K562 (cell line): ENCODE results near the gene ANO9. TPM values are rescaled to one million over a fixed set of nuclear protein-coding genes. Genes with fewer than 3 reads are reported as not detected.

Experiments
- ATAC-seq: fragments of 200-7000 bp; cut with Tn5 transposase; 3 replicates; pipeline ENCODE4 v1.9.1; 2020; ENCODE audit warnings: moderate library complexity
- BruUV-seq: library from RNA; stranded (reverse); fragments of 400-500 nt; replicated peaks from 2 replicates; lab custom pipeline; 2021; lab: Mats Ljungman, UMichigan
- CTCF ChIA-PET: fragments of 300-600 bp; formaldehyde crosslinking; extraction: SDS; loops from one replicate; lab custom pipeline; 2021; ENCODE audit warnings: low intra/inter-chr PET ratio; lab: Yijun Ruan, JAX
- POLR2A ChIA-PET: fragments of 300-600, 350-650 bp; sonication (Branson Sonifier 250); formaldehyde crosslinking; extraction: SDS; loops from one replicate; lab custom pipeline; 2021; ENCODE audit warnings: antibody characterized with exemption, inconsistent platforms; lab: Yijun Ruan, JAX
- DNase-seq, 4 experiments: peaks; one replicate each; pipeline versions ENCODE4 v3.0.0 to v3.0.0-alpha.2; 2011 to 2018; ENCODE audit warnings: low spot score in 3 of 4, mixed read lengths in 3 of 4; ENCODE audit errors: extremely low read depth in 1 of 4
- FAIRE-seq: peaks from 2 replicates; lab custom pipeline; 2011; peaks lifted over from hg19 to GRCh38; lab: Jason Lieb, UNC
- H2AFZ ChIP-seq: 2 replicates; pipeline ENCODE4 v1.6.0; 2011; ENCODE audit warnings: low read depth, low read length, control low read depth, inconsistent platforms
- H3K27ac ChIP-seq: fragments of 200-600 bp; 3 replicates; pipeline ENCODE4 v1.8.0; 2011; ENCODE audit warnings: low read depth, mild to moderate bottlenecking, control low read depth, inconsistent platforms, low read length, moderate library complexity, mixed read lengths; ENCODE audit errors: extremely low read depth
- H3K27me3 ChIP-seq, 2 experiments: fragments of 300-600 bp in 1 of 2; 2 replicates in 1 of 2; 3 replicates in 1 of 2; pipeline versions ENCODE4 v1.6.0 to v1.8.0; 2011; ENCODE audit warnings: inconsistent platforms in 2 of 2, low read length in 2 of 2, mild to moderate bottlenecking in 1 of 2, mixed read lengths in 1 of 2, moderate library complexity in 1 of 2; ENCODE audit not compliant: control insufficient read depth in 2 of 2, insufficient read depth in 2 of 2
- H3K36me3 ChIP-seq: fragments of 300-600 bp; 3 replicates; pipeline ENCODE4 v1.8.0; 2011; ENCODE audit warnings: mild to moderate bottlenecking, low read length, inconsistent platforms; ENCODE audit not compliant: control insufficient read depth, insufficient read depth
- H3K4me1 ChIP-seq, 2 experiments: fragments of 200-600 bp in 1 of 2; replicated peaks in 1 of 2; 2 replicates in 1 of 2; 3 replicates in 1 of 2; pipeline versions ENCODE4 v1.5.1 to v1.8.0; 2011; ENCODE audit warnings: inconsistent platforms in 2 of 2, low read length in 2 of 2, mild to moderate bottlenecking in 1 of 2, mixed read lengths in 1 of 2, moderate library complexity in 1 of 2; ENCODE audit not compliant: control insufficient read depth in 2 of 2, insufficient read depth in 2 of 2
- H3K4me2 ChIP-seq: 2 replicates; pipeline ENCODE4 v1.6.1; 2011; ENCODE audit warnings: low read length, control low read depth, inconsistent platforms, mixed read lengths; ENCODE audit not compliant: insufficient read depth
- H3K4me3 ChIP-seq: fragments of 200-600 bp; sonication (generic), shearing (Covaris generic); 2 replicates; pipeline ENCODE4 v1.5.1; 2016; ENCODE audit warnings: control low read depth, inconsistent platforms
- H3K79me2 ChIP-seq: fragments of 200-600 bp; 3 replicates; pipeline ENCODE4 v1.8.0; 2011; ENCODE audit warnings: low read length, inconsistent platforms; ENCODE audit not compliant: control insufficient read depth, insufficient read depth
- H3K9ac ChIP-seq, 2 experiments: 2 replicates each; pipeline versions ENCODE4 v1.6.0 to v1.6.1; 2011; ENCODE audit warnings: low read depth in 2 of 2, low read length in 2 of 2, control low read depth in 1 of 2, inconsistent platforms in 1 of 2, mild to moderate bottlenecking in 1 of 2, mixed read lengths in 1 of 2; ENCODE audit not compliant: insufficient read depth in 1 of 2
- H3K9me1 ChIP-seq: one replicate; pipeline ENCODE4 v1.6.0; 2011; ENCODE audit warnings: inconsistent platforms, mild to moderate bottlenecking, low read length, moderate library complexity; ENCODE audit not compliant: control insufficient read depth, insufficient read depth
- H3K9me3 ChIP-seq: replicated peaks from 2 replicates; pipeline ENCODE4 v1.5.1; 2011; ENCODE audit warnings: low read depth, low read length, inconsistent platforms; ENCODE audit not compliant: control insufficient read depth, insufficient read depth
- H4K20me1 ChIP-seq: replicated peaks from 2 replicates; pipeline ENCODE4 v1.6.1; 2011; ENCODE audit warnings: low read length, inconsistent platforms, mixed read lengths; ENCODE audit not compliant: control insufficient read depth, insufficient read depth
- AFF4 ChIP-seq: sonication (generic); formaldehyde crosslinking; IDR thresholded peaks from 2 replicates; pipeline ENCODE4 v1.8.0; 2023; ENCODE audit warnings: mild to moderate bottlenecking, missing genetic modification reagents
- BMI1 ChIP-seq: fragments of 150-350 bp; IDR thresholded peaks from 2 replicates; pipeline ENCODE4 v1.6.1; 2014; ENCODE audit warnings: low read length
- C11orf30 ChIP-seq: fragments of 450-650 bp; IDR thresholded peaks from 2 replicates; pipeline ENCODE4 v1.6.1; 2016; ENCODE audit warnings: low read depth, mild to moderate bottlenecking
- CBFA2T3 ChIP-seq: fragments of 450-650 bp; IDR thresholded peaks from 2 replicates; pipeline ENCODE4 v1.6.1; 2017
- CEBPB ChIP-seq: fragments of 450-650 bp; IDR thresholded peaks from 2 replicates; pipeline ENCODE4 v1.6.1; 2016; ENCODE audit warnings: missing genetic modification characterization, missing compliant biosample characterization
- DMBX1 ChIP-seq: fragments of 250-450 bp; sonication (Bioruptor Pico); IDR thresholded peaks from 2 replicates; pipeline ENCODE4 v1.8.0; 2022; ENCODE audit warnings: inconsistent platforms, mild to moderate bottlenecking, moderate library complexity, borderline replicate concordance
- KLF6 ChIP-seq: fragments of 250-450 bp; sonication (Bioruptor Pico); IDR thresholded peaks from 2 replicates; pipeline ENCODE4 v1.4.0; 2020; ENCODE audit warnings: mild to moderate bottlenecking, moderate library complexity, borderline replicate concordance
- MTA2 ChIP-seq: fragments of 450-650 bp; IDR thresholded peaks from 2 replicates; pipeline ENCODE4 v1.6.1; 2016; ENCODE audit warnings: low read depth
- POLR3G ChIP-seq: IDR thresholded peaks from 2 replicates; pipeline ENCODE4 v1.6.1; 2011; ENCODE audit not compliant: insufficient read length, insufficient replicate concordance; ENCODE audit errors: extremely low read depth
- PRDM10 ChIP-seq: fragments of 450-650 bp; IDR thresholded peaks from 2 replicates; pipeline ENCODE4 v1.6.1; 2018; ENCODE audit not compliant: partially characterized antibody
- RFX7 ChIP-seq: fragments of 250-450 bp; sonication (Bioruptor Pico); IDR thresholded peaks from 2 replicates; pipeline ENCODE4 v1.5.1; 2021; ENCODE audit warnings: mild to moderate bottlenecking
- ZHX1 ChIP-seq: fragments of 150-350 bp; conservative IDR thresholded peaks from 2 replicates; pipeline ENCODE4 v1.6.1; 2014; ENCODE audit warnings: low read length
- ZNF583 ChIP-seq: fragments of 250-450 bp; sonication (Bioruptor Pico); IDR thresholded peaks from 2 replicates; pipeline ENCODE4 v1.4.0; 2020
- ZNF830 ChIP-seq: fragments of 250-450 bp; sonication (Bioruptor Pico); IDR thresholded peaks from 2 replicates; pipeline ENCODE4 v1.5.0; 2021; ENCODE audit warnings: mild to moderate bottlenecking
- WGBS: fragments of 100-300 bp; shearing (Covaris generic); methylation state at CpG from one replicate; pipeline ENCODE4 v1.1.6; 2016; ENCODE audit warnings: low coverage, mixed read lengths; ENCODE audit not compliant: insufficient coverage; ENCODE audit errors: missing lambda C conversion rate; 5-methylcytosine and 5-hydroxymethylcytosine counted together
- in situ Hi-C: fragments of 300-500 bp; cut with MboI; formaldehyde crosslinking; loops from 4 replicates; pipeline ENCODE4 v1.15.0; 2018; ENCODE audit warnings: inconsistent platforms, mixed read lengths
- intact Hi-C: fragments of 100-400 bp; cut with micrococcal nuclease; formaldehyde crosslinking; loops from 2 replicates; pipeline ENCODE4 v1.14.2; 2022
- polyA plus RNA-seq, 8 experiments: library from polyadenylated mRNA; depleted of rRNA in 4 of 8; stranded (reverse) in 5 of 8; unstranded in 3 of 8; fragments of >200 nt; fragmentation: Nextera tagmentation in 2 of 8; fragmentation: Illumina TruSeq in 1 of 8; extraction: Ambion mirVana in 2 of 8; extraction: Trizol in 1 of 8; gene quantifications; 2 replicates each; pipeline versions ENCODE4 v1.2.1 to v1.2.3, GENCODE V29; 2011 to 2014; ENCODE audit warnings: inconsistent platforms in 1 of 8, missing spikeins in 1 of 8
- total RNA-seq, 7 experiments: library from RNA; depleted of rRNA in 6 of 7; stranded (reverse); fragments of >200 nt in 6 of 7; fragmentation: Illumina TruSeq in 2 of 7; extraction: Trizol in 2 of 7; gene quantifications; 2 replicates each; pipeline versions ENCODE4 v1.2.1 to v1.2.3, GENCODE V29; 2011 to 2021; ENCODE audit warnings: low replicate concordance in 1 of 7

The ANO9 gene
- total and polyA plus RNA-seq, 9 of the 15 experiments (the other 6 are each of a cell fraction or from before 2014, with no cell fraction given) = 0.20 to 14.5 (median 4.5) TPM

- no peaks in the 10 kb centered on the region for H3K27me3 ChIP-seq
- H3K9ac ChIP-seq = peak overlapping the region in 1 of 2 experiments; percentile 87; a peak in 2 of 4 replicates
- no peaks in the 10 kb centered on the region for H3K9me1 ChIP-seq
- peaks cover 36% of the 10 kb centered on the region for H3K79me2 ChIP-seq
- H4K20me1 ChIP-seq = no peaks in the 10 kb centered on the region
- H3K36me3 ChIP-seq = peaks cover 9% of the 10 kb centered on the region; the same call in 1 of the 3 replicates
- no TSS peak for BruUV-seq
- ATAC-seq (no peak), DNase-seq (no peak), FAIRE-seq (no peak)
- ChIA-PET CTCF (no interaction called here), POLR2A (interaction anchor here (0.6 to 1.9 kb wide), 3 partner anchors 13 to 79 kb away, joined by 3 to 6 read pairs (median 4); no protein-coding TSS in a partner anchor)
- no peak overlapping the region for H3K4me3 ChIP-seq
- 55% methylated on average over 7 of the region's 7 CpGs for WGBS
- H3K9me3 ChIP-seq = no peaks in the 10 kb centered on the region
- H2AFZ ChIP-seq = peak overlapping the region; percentile 67
- H3K4me1 ChIP-seq = peaks cover 33 to 80% of the 10 kb centered on the region in 2 experiments; a peak in 4 of 5 replicates
- in situ Hi-C loops = no loop called here
- no peak overlapping the region for H3K27ac ChIP-seq
- no peak overlapping the region for H3K4me2 ChIP-seq
- intact Hi-C loops = loop anchor here (5.0 kb wide), 1 partner anchor 55 kb away; the partner anchor contains the start of gene PKP3
- TF ChIP-seq ZNF583 (CRISPR knock-in tag) = no peak
- TF ChIP-seq AFF4 (CRISPR knock-in tag) = no peak
- no peak for TF ChIP-seq C11orf30
- TF ChIP-seq BMI1 = no peak
- no peak for TF ChIP-seq POLR3G
- peak; percentile 8 for TF ChIP-seq PRDM10
- TF ChIP-seq KLF6 (CRISPR knock-in tag) = no peak
- TF ChIP-seq CBFA2T3 = peak; percentile 32; the same call in 1 of the 2 replicates
- TF ChIP-seq ZNF830 (CRISPR knock-in tag) = no peak
- TF ChIP-seq DMBX1 (CRISPR knock-in tag) = no peak
- TF ChIP-seq MTA2 = no peak
- no peak for TF ChIP-seq RFX7 (CRISPR knock-in tag)
- TF ChIP-seq CEBPB (tag) = no peak
- no peak for TF ChIP-seq ZHX1
Measured at GRCh38 chr11:446891-447290, 5.1 kb upstream of the ANO9 start.
